Mesenchymal stem cell (in vitro differentiated cells and primary cell): ENCODE data around the gene CPT1C.

Experiments used
- DNase-seq: peaks from one replicate; pipeline ENCODE4 v3.0.0-alpha.2; 2013
- H2AFZ ChIP-seq: one replicate; pipeline ENCODE4 v1.6.1; 2013; ENCODE audit warnings: low read depth, mild to moderate bottlenecking, control low read depth, inconsistent platforms, low read length, moderate library complexity
- H2AK5ac ChIP-seq: 2 replicates; pipeline ENCODE4 v1.6.1; 2013; ENCODE audit warnings: low read length, moderate library complexity, mild to moderate bottlenecking, inconsistent platforms; ENCODE audit not compliant: severe bottlenecking
- H2BK120ac ChIP-seq: one replicate; pipeline ENCODE4 v1.6.1; 2013; ENCODE audit warnings: low read depth, mild to moderate bottlenecking, inconsistent platforms, low read length, moderate library complexity
- H2BK12ac ChIP-seq, 2 experiments: one replicate each; pipeline ENCODE4 v1.6.1; 2013; ENCODE audit warnings: inconsistent platforms in 2 of 2, low read length in 2 of 2, mild to moderate bottlenecking in 2 of 2, moderate library complexity in 2 of 2, control low read depth in 1 of 2
- H2BK15ac ChIP-seq: one replicate; pipeline ENCODE4 v1.6.1; 2013; ENCODE audit warnings: mild to moderate bottlenecking, low read depth, inconsistent platforms; ENCODE audit not compliant: poor library complexity, severe bottlenecking
- H2BK5ac ChIP-seq: 2 replicates; pipeline ENCODE4 v1.6.1; 2013; ENCODE audit warnings: low read depth, mild to moderate bottlenecking, low read length, control low read depth, inconsistent platforms; ENCODE audit not compliant: poor library complexity, severe bottlenecking
- H3K14ac ChIP-seq, 2 experiments: one replicate each; pipeline ENCODE4 v1.6.1; 2013; ENCODE audit warnings: inconsistent platforms in 2 of 2, low read length in 2 of 2, control low read depth in 1 of 2, mild to moderate bottlenecking in 1 of 2, moderate library complexity in 1 of 2
- H3K18ac ChIP-seq, 2 experiments: one replicate each; pipeline ENCODE4 v1.6.1; 2013; ENCODE audit warnings: inconsistent platforms in 2 of 2, low read length in 2 of 2, control low read depth in 1 of 2, low read depth in 1 of 2, mild to moderate bottlenecking in 1 of 2
- H3K23ac ChIP-seq, 2 experiments: one replicate each; pipeline ENCODE4 v1.6.1; 2013; ENCODE audit warnings: inconsistent platforms in 2 of 2, low read length in 2 of 2, mild to moderate bottlenecking in 2 of 2, moderate library complexity in 2 of 2, control low read depth in 1 of 2
- H3K27ac ChIP-seq: 2 replicates; pipeline ENCODE4 v1.5.1; 2013; ENCODE audit warnings: mild to moderate bottlenecking, moderate library complexity, low read length, control low read depth, inconsistent platforms; ENCODE audit not compliant: poor library complexity, severe bottlenecking
- H3K27me3 ChIP-seq, 2 experiments: 2 replicates each; pipeline versions ENCODE4 v1.6.1 to v1.7.0; 2013; ENCODE audit warnings: low read length in 2 of 2, mild to moderate bottlenecking in 2 of 2, moderate library complexity in 2 of 2, control low read depth in 1 of 2, inconsistent platforms in 1 of 2; ENCODE audit not compliant: control insufficient read depth in 1 of 2, insufficient read depth in 1 of 2
- H3K36me3 ChIP-seq, 2 experiments: 2 replicates each; pipeline versions ENCODE4 v1.6.1 to v1.7.0; 2013; ENCODE audit warnings: low read length in 2 of 2, control low read depth in 1 of 2, inconsistent platforms in 1 of 2, low read depth in 1 of 2, mild to moderate bottlenecking in 1 of 2; ENCODE audit not compliant: insufficient read depth in 2 of 2, control insufficient read depth in 1 of 2
- H3K4ac ChIP-seq, 2 experiments: one replicate each; pipeline ENCODE4 v1.6.1; 2013; ENCODE audit warnings: inconsistent platforms in 2 of 2, low read length in 2 of 2, mild to moderate bottlenecking in 2 of 2, moderate library complexity in 2 of 2, control low read depth in 1 of 2, low read depth in 1 of 2
- H3K4me1 ChIP-seq: 2 replicates; pipeline ENCODE4 v1.6.1; 2013; ENCODE audit warnings: low read depth, low read length, control low read depth; ENCODE audit not compliant: control insufficient read depth, insufficient read depth
- H3K4me2 ChIP-seq: 2 replicates; pipeline ENCODE4 v1.6.1; 2013; ENCODE audit warnings: low read length, mild to moderate bottlenecking, inconsistent platforms; ENCODE audit not compliant: poor library complexity, severe bottlenecking
- H3K4me3 ChIP-seq, 2 experiments: 2 replicates each; pipeline versions ENCODE4 v1.5.1 to v1.7.0; 2013; ENCODE audit warnings: low read length in 2 of 2, mild to moderate bottlenecking in 2 of 2, control low read depth in 1 of 2, low read depth in 1 of 2; ENCODE audit not compliant: insufficient read depth in 1 of 2
- H3K79me1 ChIP-seq: replicated peaks from 2 replicates; pipeline ENCODE4 v1.6.1; 2013; ENCODE audit warnings: mild to moderate bottlenecking, control low read depth, low read length, inconsistent platforms; ENCODE audit not compliant: poor library complexity, severe bottlenecking
- H3K9ac ChIP-seq: 2 replicates; pipeline ENCODE4 v1.7.0; 2013; ENCODE audit warnings: mild to moderate bottlenecking, low read length, moderate library complexity
- H3K9me3 ChIP-seq: 2 replicates; pipeline ENCODE4 v1.7.0; 2013; ENCODE audit warnings: mild to moderate bottlenecking, low read length; ENCODE audit not compliant: control insufficient read depth
- H4K8ac ChIP-seq: one replicate; pipeline ENCODE4 v1.6.1; 2013; ENCODE audit warnings: inconsistent platforms, mild to moderate bottlenecking, low read length, moderate library complexity
- H4K91ac ChIP-seq: one replicate; pipeline ENCODE4 v1.6.1; 2013; ENCODE audit warnings: mild to moderate bottlenecking, low read length, inconsistent platforms
- WGBS: methylation state at CpG from one replicate; pipeline ENCODE4 v1.1.7; 2013; ENCODE audit warnings: mixed read lengths; 5-methylcytosine and 5-hydroxymethylcytosine counted together

Gene CPT1C

DNA sequence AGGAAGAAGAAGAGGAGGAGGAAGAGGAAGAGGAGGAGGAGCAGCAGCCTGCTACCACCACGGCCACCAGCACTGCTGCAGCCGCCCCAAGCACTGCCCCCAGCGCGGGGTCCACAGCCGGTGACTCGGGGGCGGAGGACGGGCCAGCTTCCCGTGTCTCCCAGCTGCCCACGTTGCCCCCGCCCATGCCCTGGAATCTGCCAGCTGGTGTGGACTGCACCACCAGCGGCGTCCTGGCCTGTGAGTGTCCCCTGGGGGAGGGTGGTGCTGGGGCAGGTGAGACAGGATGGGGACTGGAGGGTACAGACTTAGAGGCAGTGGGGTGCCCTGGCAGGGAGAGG is 37.5 kb upstream of the CPT1C start:
- Histone ChIP-seq H2BK120ac (no peak overlapping the region), H3K9ac (no peak overlapping the region), H4K91ac (no peak overlapping the region), H3K4me3 (no peak overlapping the region), H3K23ac (no peak overlapping the region), H2AFZ (no peak overlapping the region), H3K4ac (no peak overlapping the region), H3K4me1 (peaks cover 4% of the 10 kb centered on the region), H3K14ac (no peak overlapping the region), H3K9me3 (no peaks in the 10 kb centered on the region), H2BK15ac (no peak overlapping the region), H3K27me3 (no peaks in the 10 kb centered on the region), H3K27ac (no peak overlapping the region), H3K4me2 (no peak overlapping the region), H2BK12ac (no peak overlapping the region), H3K18ac (no peak overlapping the region), H4K8ac (peak overlapping the region; percentile 13), H2BK5ac (no peak overlapping the region), H3K79me1 (peaks cover 53% of the 10 kb centered on the region), H2AK5ac (no peak overlapping the region), H3K36me3 (peaks cover 74 to 94% of the 10 kb centered on the region in 2 experiments)
- DNase-seq: no peak
- 98% methylated on average over 13 of the region's 13 CpGs for WGBS

DNA sequence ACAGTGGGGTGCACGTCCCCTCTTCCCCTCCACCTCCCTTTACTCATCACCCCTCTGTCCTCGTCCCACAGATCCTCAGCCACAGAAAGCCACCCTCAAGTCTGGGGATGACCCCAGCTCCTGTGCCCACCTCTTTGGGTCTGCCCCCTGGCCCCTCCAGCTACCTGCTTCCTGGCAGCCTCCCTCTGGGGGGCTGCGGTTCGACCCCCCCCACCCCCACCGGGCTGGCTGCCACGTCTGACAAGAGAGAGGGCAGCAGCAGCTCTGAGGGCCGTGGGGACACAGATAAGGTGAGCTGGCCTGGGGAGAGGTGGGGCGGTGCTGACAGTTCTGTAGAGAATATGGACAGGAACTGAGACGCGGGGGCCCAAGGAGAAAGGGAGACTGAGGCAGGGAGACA is 36.3 kb upstream of the CPT1C start:
- Histone ChIP-seq H4K8ac (no peak overlapping the region), H2BK120ac (no peak overlapping the region), H3K18ac (no peak overlapping the region), H3K9ac (no peak overlapping the region), H3K4me2 (no peak overlapping the region), H3K27ac (no peak overlapping the region), H3K23ac (no peak overlapping the region), H3K9me3 (no peaks in the 10 kb centered on the region), H3K79me1 (peaks cover 64% of the 10 kb centered on the region), H2BK12ac (no peak overlapping the region), H4K91ac (no peak overlapping the region), H2BK15ac (no peak overlapping the region), H2BK5ac (no peak overlapping the region), H3K4ac (no peak overlapping the region), H2AFZ (no peak overlapping the region), H2AK5ac (no peak overlapping the region), H3K14ac (no peak overlapping the region), H3K27me3 (no peaks in the 10 kb centered on the region), H3K36me3 (peaks cover 77 to 100% of the 10 kb centered on the region in 2 experiments), H3K4me1 (peaks cover 4% of the 10 kb centered on the region), H3K4me3 (no peak overlapping the region)
- WGBS: over 99% methylated on average over 10 of the region's 10 CpGs
- DNase-seq: no peak

DNA sequence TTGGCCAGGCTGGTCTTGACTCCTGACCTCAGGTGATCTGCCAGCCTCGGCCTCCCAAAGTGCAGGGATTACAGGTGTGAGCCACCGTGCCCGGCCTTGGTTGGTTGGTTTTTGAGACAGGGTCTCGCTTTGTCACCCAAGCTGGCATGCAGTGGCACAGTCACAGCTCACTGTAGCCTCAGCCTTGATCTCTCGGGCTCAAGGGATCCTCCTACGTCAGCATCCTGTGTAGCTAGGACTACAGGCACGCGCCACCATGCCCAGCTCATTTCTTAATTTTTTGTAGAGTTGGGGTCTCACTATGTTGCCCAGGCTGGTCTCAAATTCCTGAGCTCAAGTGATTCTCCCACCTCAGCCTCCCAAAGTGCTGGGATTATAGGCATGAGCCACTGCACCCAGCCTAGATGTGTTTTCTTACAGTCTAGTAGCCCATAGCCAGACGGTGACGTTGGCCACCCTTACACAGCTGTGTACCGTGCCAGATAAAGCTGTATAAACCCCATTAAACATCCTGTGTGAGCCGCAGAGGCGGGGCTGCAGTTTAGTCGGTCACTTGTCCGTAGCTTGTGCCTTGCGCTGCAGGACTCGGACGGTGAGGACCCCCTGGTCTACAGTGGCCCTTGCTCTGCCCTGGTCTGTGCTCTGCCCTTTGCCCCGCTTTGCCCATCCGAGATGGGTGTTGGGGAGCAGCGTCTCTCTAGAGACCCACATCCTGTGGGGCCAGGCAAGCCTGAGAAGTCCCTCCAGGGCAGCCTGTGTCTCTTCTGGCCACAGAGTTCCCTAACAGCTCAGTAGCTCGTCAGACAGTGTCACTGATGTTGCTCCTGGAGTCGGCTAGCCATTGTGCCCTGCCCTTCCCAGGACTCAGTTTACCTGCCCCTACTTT is 35.1 kb upstream of the CPT1C start:
- Histone ChIP-seq H3K9ac (no peak overlapping the region), H3K4ac (no peak overlapping the region), H3K4me2 (no peak overlapping the region), H3K36me3 (peaks cover 81 to 100% of the 10 kb centered on the region in 2 experiments), H3K4me1 (peaks cover 7% of the 10 kb centered on the region), H3K18ac (no peak overlapping the region), H4K91ac (no peak overlapping the region), H3K79me1 (peaks cover 65% of the 10 kb centered on the region), H3K4me3 (no peak overlapping the region), H2BK15ac (no peak overlapping the region), H3K27me3 (no peaks in the 10 kb centered on the region), H3K14ac (no peak overlapping the region), H2BK120ac (no peak overlapping the region), H2BK12ac (no peak overlapping the region), H3K27ac (no peak overlapping the region), H3K9me3 (no peaks in the 10 kb centered on the region), H2AK5ac (no peak overlapping the region), H3K23ac (no peak overlapping the region), H2BK5ac (no peak overlapping the region), H2AFZ (no peak overlapping the region), H4K8ac (no peak overlapping the region)
- WGBS: 95% methylated on average over 23 of the region's 23 CpGs
- DNase-seq: no peak

DNA sequence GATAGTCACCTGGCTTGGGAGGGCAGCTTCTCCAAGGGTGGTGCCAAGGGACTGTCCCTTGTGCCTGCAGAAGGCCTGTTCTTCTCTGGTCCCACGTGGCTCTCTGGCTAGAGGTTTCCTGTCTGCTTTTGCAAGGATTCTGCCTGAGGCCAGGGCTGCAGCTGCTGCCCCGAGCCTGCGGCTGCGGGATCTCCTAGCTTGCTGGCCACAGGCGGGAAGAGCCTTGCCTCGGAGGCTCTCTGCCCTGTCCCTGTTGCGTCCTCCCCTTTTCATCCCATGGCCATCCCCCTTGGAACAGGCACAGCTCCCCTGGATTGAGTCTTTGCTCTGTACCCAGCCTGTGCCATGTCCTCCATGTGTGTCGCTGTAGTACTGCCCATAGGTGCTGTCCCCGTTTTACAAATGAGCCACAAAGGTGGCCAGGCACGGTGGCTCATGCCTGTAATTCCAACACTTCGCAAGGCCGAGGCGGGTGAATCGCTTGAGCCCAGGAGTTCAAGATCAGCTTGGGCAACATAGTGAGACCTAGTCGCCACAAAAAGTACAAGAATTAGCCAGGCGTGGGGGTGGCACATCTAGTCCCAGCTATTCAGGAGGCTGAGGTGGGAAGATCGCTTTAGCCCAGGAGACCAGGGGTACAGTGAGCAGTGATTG is 34.3 kb upstream of the CPT1C start:
- peaks cover 87 to 99% of the 10 kb centered on the region in 2 experiments for H3K36me3 ChIP-seq
- H3K23ac ChIP-seq: no peak overlapping the region
- no peaks in the 10 kb centered on the region for H3K27me3 ChIP-seq
- no peak overlapping the region for H3K9ac ChIP-seq
- no peak overlapping the region for H4K91ac ChIP-seq
- H2BK5ac ChIP-seq: no peak overlapping the region
- H3K4ac ChIP-seq: no peak overlapping the region
- no peak overlapping the region for H2AFZ ChIP-seq
- H2BK120ac ChIP-seq: no peak overlapping the region
- peaks cover 8% of the 10 kb centered on the region for H3K4me1 ChIP-seq
- no peak overlapping the region for H3K4me3 ChIP-seq
- no peak overlapping the region for H3K27ac ChIP-seq
- no peak overlapping the region for H3K18ac ChIP-seq
- no peak overlapping the region for H2BK12ac ChIP-seq
- peaks cover 61% of the 10 kb centered on the region for H3K79me1 ChIP-seq
- no peak overlapping the region for H3K14ac ChIP-seq
- H2AK5ac ChIP-seq: no peak overlapping the region
- 93% methylated on average over 17 of the region's 17 CpGs for WGBS
- no peak overlapping the region for H3K4me2 ChIP-seq
- H3K9me3 ChIP-seq: no peaks in the 10 kb centered on the region
- no peak overlapping the region for H4K8ac ChIP-seq
- H2BK15ac ChIP-seq: peak overlapping the region; percentile 21
- DNase-seq: no peak
